HG03469 (cell line): Measurements from ENCODE around the gene GLCE.
"Not testable (repeated sequence)": the region's sequence is repeated elsewhere in the genome, so short reads cannot be mapped to it uniquely, and the experiment has no call there.

Source experiments
- ATAC-seq: cut with Tn5 transposase; IDR thresholded peaks from one replicate; pipeline ENCODE4 v1.9.1; 2021; ENCODE audit warnings: mild to moderate bottlenecking, moderate library complexity, moderate number of reproducible peaks; ENCODE audit not compliant: unreplicated experiment

Gene GLCE

DNA sequence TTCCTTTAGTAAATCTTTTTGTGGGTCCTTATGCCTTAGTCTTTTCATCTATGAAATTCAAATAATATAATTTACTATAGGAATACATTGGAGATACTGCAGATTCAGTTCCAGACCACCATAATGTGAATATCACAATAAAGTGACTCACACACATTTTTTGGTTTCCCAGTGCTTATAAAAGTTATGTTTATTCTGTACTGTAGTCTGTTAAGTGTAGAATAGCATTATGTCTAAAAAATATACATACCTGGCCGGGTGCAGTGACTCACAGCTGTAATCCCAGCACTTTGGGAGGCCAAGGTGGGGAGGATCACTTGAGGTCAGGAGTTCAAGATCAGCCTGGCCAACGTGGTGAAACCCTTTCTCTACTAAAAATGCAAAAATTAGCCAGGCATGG is 84.4 kb downstream of the GLCE start:
- ATAC-seq = no peak

DNA sequence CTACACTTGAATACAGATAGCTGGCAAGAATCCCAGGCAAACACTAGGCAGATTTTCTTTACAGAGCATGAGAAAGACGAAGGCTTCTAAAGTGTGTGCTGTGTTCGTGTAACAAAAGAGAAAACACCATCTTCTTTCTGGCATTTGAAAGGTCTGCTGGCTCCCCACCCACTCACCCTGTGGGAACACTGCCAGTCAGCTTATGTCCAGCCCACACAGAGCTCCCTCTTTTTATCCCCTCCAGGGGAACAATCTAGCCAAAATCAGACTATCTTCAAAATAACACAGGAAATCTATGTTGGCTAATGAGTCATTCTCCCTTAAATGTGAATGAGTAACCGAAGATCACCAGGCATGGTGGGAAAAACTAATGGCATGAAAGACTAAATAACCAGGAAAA is 92.7 kb downstream of the GLCE start:
- no peak for ATAC-seq

DNA sequence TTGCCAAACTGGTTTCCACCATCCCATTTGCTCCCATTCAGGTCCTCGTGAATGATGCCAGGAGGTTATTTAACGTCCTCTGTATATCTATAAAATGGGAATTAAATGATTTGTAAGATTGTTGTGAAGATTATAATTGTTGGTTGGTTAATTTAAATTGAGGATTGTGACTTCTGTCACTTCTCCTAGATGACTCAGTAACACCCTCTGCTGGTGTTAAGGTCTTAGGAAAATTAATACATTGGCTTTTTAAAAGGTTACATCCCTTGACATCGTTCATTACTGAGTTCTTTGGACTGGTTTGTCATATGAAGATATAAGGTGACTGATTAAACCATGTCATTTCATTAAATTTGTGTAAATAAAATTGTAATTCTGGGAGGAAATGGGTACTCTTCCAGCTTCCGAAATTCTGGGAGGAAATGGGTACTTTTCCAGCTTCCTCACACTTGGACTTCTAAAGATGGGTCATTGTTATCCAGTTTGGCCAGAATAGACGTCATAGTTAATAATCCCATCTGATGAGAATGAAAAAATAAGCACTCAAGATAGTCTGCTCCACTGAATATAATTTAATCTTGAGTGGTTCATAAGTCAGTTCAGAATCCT is 105.0 kb downstream of the GLCE start:
- ATAC-seq = no peak

DNA sequence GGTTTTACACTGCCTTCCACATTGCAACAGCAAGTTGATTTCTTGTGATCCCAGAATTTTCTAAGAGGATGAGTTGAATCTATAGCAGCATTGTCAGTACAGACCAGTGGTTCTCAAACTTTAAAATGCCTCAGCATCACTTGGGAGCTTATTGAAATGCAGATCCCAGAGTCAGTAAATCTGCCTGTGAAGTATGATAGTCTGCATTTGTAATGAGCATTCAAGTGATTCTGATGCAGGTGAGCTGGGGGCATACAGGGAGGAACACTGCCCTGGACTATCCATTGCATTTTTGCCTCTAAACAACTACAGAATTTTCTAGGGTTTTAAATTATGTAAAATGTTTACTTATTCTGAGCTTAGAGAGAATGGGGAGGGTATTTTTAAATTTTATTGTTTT is 110.8 kb downstream of the GLCE start:
- no peak for ATAC-seq

DNA sequence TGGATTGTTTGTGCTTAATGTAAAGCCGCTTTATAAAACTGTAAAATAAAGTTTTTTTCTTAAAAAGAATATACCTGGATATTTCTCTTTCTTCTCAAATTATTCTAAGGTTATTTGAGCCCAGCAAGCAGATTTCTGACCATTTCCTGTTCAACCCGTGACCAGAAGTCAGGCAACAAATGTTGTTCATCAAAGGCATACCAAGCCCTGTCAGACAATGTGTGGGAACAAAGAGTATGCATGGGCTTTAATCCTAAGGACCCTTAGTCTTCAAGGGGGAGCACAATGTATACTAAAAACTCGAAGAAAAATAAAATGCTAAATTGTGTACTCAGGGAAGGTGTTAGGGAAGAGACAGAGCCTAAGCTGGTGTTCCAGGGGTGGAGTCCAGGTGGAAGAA is 111.7 kb downstream of the GLCE start:
- ATAC-seq = no peak

DNA sequence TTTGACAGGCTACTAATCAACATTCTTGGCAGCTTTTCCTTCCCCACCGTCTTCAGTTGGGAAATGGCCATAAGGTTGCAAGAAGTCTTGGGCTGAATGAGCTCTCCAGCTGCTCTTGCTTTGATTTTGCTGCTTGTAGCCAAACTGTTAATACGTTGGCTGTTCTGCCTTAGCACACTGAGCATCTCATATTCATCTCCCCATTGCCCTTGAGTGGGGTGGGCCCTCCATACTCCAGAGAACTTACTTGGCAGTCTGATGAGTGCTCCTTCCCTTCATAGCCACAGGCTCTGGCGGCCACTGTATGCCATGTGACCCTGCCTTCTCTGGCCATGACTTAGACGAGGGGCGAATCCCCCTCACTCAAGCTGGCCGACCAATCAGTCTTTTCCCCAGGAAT is 112.5 kb downstream of the GLCE start:
- no peak for ATAC-seq

DNA sequence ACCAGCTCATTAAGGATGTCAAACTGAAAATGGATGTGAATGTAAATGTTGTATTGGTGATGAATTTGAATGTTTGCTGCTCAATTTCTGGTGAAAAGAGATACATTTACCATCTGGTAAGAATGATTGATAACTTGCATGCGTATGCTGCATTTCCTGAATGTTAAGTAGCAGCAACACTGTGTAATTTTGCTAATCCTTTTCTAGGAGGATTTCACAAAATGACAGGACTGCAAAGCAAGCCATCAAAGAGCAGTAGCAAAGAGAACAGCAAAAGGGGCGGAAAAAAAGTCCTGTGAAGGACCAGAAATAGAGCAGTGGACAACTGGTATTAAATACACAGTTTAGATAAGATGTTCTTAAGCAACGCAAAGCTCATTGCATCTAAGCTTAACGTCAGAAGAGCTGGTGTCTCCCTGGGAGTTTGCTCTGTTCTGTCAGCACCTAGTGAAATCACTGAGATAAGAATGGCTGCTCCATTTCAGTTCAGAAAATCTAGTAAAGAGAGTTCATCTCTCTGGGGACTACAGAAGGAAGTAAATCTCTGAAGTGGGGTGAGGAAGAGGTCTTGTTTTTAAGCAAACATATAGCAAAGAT is 114.7 kb downstream of the GLCE start:
- no peak for ATAC-seq

DNA sequence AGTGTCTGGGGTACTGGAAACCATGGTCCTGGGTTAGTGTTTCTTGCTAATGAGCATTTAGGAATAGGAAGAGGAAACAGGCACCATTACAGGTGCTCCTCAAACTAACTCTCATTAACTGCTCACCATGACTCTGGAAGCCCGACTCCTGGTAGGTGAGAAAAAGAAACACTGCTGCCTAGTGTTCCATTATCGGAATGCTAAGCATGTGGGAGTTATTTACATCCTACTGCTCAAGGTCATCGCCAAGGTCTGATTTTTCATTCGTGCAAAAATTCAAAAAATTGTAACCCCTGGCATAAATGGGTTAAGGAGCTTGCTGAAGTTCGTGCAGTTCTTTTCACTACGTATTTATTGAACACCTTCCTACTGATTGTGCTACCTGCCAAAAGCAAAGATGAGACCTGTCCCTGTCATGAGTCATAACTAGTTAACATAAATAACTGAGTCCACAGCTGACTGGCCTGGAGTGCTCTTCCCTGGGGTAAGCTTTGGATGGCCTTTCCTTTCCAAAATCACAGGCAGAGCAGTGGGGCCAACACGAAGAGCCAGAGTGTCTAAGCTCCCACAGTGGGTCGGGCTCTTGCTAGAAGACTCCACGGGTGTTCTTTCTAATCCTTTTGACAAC is 115.6 kb downstream of the GLCE start:
- ATAC-seq = no peak

DNA sequence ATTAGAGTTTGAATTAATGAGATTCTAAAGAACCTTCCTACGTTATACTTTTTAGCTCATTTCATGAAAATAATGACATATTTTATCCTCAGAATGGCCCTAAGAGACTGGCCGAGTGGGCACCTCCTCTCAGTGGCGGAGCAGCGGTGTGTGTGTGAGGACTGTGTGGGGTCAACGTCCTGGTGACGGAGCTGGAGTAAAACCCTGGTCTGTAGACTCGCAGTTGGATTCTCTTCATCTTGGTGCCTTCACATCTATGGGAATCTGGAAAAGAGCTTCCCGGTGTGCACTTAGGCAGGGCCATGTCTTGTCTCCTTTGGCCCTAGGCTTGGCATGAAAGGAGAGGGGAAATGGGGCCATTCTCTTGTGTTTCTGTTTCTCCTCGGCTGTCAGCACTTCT is 116.9 kb downstream of the GLCE start:
- no peak for ATAC-seq

DNA sequence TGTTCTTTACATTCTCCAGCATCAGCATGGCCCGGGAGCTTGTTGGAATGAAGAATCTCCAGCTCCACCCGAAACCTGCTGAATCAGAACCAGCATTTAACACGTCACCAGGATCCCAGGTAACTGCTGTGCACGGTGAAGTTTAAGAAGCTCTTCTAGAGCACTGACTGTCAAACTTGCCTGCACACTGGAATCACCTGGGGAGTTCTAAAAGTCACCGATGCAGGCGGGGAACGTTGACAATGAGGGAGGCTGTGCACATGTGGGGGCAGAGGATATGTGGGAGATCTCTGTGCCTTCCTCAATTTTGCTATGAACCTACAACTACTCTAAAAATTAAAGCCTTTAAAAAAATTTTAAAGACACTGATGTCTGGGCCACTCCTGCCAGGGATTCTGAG is 119.2 kb downstream of the GLCE start:
- no peak for ATAC-seq

DNA sequence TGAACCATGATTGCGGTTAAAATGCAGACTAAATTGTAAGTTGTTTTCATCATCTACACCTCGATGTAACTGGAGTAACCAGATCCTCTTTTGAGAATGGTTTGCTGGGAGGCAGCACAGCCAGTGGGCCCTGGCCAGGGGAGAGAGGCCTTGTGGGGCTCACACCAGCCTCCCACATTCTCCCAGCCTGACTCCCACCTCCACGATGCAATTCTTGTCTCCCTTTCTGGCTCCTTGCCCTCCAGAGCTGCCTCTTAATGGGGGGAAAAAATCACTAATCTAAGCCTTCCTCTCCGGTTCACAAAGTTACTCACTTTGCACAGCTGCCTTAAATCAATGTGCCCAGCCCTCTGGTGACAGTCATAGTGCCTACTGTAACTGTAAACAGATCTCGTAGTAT is 120.3 kb downstream of the GLCE start:
- no peak for ATAC-seq

DNA sequence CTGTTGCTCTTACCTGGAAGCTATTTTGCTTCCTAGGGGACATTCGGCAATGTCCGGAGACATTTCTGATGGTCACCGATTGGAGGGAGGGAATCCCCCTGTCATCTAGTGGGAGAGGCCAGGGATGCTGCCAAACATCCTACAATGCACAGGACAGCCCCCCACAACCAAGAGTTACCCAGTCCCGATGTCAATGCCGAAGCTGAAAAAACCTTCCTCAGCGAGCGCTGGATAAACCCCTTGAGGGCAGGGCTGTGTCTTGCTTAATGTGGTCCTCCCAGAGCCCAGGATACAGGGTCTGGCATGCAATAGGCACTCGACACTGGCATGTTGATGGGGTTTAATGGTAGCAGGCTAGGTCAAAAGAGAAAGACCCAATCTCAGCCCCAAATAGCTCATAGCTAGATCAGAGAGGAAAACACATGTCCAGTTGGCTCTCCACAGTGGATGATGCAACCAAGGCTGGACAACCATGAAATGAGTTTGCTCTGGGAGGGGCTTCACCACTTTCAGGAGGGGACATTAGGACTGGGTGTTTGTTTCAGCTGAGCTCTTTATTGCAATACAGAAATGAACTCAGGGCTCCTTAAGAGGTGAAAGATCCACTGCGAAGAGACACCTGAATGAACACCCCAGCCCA is 121.8 kb downstream of the GLCE start:
- ATAC-seq = no peak

DNA sequence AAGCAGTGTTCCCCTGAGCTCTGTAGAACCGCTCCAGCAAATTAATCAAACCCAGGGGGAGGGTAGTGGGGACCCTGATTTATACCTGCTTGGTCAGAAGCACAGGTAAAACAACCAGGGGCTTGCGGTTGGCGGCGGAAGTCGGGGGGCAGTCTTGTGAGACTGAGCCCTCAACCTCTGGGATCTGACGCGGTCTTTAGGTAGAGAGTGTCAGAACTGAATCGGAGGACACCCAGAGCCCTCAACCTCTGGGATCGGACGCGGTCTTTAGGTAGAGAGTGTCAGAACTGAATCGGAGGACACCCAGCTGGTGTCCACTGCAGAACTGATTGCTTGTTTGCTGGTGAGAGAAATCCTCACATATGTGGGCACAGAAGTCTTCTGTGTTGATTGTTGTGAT is 125.4 kb downstream of the GLCE start:
- ATAC-seq = no peak

DNA sequence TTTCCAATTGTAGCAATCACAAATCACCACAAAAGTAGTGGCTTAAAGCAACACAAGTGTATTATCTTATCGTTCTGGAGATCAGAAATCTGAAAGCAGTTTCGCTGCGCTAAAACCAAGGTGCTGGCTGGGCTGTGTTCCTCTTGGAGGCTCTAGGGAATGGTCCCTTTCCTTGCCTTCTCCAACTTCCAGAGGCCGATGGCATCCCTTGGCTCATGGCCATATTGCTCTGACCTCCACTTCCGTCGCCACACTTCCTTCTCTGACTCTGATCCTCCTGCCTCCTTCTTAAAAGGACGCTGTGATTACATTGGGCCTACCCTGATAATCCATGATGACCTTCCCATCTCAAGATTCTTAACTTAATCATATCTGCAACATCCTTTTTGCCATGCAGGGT is 127.6 kb downstream of the GLCE start:
- no peak for ATAC-seq

DNA sequence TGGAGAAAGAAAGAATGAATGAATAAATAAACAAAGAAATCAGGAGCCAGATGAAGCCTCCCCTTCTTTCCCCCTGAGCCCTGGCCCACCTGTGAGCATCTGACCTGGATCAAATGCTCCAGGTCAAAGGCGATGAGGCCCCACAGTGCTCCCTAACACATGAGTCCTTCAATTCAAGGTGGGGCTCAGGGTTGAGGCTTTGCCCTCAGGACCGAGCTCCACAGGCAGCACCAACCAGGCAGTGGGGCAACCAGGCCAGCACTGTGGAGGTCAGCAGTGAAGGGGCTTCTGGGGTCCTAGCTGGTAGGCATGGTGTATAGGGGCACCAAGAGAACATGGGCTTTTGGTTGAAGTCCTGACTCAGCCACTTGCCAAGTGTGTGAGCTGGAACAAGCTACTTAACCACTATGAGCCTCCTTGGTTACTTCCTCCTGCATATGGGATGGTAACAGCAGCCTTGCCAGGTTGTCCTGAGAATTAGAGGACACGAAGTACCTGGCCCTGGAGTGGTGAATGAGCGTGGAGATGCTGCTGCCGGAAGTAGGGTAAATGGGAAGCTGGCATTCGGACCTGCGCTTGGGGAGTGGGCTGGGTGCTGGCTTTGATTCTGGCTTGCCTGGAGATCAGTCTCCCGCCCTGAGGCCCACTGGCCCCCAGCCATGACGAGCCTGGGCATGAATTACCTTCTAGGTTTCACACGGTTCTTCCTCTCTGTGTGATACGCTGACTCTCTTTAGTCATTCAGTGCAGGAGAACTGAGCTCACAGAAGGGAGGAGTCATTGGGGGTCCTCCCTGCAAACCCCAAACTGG is 128.3 kb downstream of the GLCE start:
- no peak for ATAC-seq

DNA sequence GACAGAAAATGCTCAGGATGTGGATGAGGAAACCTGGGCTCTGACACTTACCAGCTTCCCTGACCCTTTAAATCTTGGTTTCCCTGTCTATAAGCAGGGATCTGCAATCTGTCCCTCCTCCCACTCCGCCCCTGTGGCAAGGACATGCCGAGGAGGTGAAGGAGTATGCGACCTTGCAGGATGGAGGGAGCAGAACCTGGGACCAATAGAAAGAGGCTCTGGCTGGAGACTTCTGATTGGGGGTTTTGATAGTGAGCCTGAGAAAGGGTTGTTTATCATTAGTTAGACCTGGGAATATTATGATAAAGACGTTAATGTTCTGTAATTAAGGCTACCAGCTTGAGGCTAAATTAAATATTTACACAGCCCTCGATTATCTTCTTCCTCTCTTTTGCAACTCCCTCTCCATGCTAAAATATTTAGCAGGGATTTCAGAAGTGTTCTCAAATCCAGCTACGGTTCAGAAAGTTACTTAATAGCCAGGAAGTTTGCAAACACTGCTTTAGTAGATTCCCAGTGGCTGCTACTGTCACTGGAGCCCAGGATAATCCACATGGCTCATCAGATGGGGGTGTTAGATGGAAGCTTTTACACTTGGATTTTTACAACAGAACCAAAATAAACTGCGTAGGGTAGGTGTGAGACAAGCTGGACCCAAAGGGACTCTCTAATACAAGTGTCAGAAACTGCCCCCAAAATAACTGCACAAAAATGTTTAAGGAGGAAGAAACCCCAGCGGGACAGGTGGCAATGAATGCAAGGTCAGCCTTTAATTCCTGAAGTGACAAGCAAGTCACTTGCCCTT is 129.1 kb downstream of the GLCE start:
- no peak for ATAC-seq

DNA sequence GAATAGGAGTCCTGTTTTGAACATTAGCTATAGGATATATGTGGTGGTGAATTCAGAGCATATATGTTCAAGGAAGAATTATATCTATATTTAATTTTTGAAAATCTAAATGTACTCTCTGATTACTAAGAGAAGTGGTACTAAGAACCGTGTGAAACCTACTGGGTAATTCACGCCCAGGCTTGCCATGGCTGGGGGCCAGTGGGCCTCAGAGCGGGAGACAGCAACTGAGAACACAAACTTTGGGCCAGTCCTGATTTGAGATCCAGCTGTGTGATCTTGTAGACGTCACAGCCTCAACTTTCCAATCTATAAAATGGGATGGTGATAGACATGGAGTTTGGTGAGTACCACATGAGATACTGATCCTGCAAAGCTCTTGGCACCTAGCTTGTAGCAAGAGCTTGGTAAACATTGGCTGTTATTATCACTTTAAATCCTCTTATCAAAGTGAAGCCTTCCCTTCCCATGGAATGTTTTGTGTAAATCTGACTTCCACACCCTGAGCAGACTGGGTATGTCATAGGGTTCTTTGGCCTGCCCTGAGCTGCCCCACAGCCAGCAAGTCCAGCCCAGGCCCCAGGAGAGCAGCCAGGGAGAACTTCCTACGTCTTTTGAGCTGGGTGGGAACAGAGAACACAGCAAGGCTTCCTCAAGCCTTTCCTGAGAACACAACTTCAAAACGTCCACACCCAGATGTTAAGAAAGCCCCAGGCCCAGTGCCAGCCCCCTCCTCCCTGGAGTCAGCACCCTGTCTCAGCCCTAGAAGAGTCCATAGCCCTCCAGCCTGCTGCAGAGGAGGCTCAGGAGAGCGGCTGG is 130.1 kb downstream of the GLCE start:
- no peak for ATAC-seq

DNA sequence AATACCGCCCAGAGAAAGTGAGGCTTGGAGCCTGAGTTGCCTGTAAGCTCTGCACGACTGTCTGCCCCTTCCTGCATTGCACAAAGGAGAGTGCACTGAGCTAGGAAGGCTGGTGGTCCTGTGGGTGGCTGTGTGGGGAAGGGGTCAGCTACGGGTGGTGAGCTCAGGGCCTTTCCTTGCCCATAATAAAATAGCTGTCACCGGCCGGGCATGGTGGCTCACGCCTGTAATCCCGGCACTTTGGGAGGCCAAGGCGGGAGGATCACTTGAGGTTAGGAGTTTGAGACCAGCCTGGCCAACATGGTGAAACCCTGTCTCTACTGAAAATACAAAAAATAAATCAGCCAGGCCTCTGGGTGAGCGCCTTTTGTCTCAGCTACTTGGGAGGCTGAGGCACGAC is 131.2 kb downstream of the GLCE start:
- ATAC-seq = not testable (repeated sequence)

DNA sequence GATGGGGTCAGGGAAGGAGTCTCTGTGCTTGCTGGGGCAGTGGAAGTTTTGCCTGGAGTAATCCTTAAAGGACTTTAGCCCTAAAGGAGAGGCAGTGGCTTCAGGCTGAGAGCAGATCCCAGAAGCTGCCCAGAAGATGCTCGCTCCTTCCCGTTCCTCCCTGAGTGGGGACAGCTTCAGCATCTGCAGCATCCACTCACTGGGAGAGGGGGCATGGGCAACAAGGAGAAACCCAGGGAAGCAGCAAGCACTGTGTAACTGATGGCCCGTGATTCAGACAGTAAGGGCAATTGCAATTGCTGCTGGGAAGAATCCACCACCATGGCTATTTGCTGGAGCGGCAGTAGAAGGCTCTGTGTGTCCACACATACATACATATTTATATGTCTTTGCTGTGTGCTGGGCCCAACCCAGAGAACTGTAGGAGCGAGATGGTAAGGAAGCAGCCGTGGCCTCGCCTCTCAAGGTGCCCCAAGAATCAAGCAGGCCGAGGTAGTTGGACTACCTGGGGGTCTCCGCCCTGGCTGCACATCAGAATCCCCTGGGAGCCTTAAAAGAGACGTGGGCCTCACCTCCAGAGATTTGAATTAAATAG is 132.5 kb downstream of the GLCE start:
- ATAC-seq = no peak
